ENCODE measurements around the gene PLXNA2. TPM values are rescaled to one million over a fixed set of nuclear protein-coding genes. Genes with fewer than 3 reads are reported as not detected.
A peak's percentile ranks its signal among the peaks of the same experiment; 100 is the strongest.

The PLXNA2 gene
- total RNA-seq, 1 donor from 2014 or later: 14.4 TPM

- no peak for DNase-seq
- ATAC-seq (ENCODE audit: poor library complexity): no peak
- intact Hi-C loops (cut with DNase I): no loop called here
Observed at GRCh38 chr1:208009706-208010444, 234.3 kb downstream of the PLXNA2 start.

GRCh38 chr1:208009303-208009702 lies 234.9 kb downstream of the PLXNA2 start:
- DNase-seq: no peak
- ATAC-seq (ENCODE audit: poor library complexity): no peak
- intact Hi-C loops (cut with DNase I): no loop called here

- DNase-seq: no peak
- intact Hi-C loops (cut with DNase I): no loop called here
- no peak for ATAC-seq (ENCODE audit: poor library complexity)
Observed at GRCh38 chr1:208008534-208008933, 235.7 kb downstream of the PLXNA2 start.

GRCh38 chr1:208007938-208008342 lies 236.2 kb downstream of the PLXNA2 start:
- ATAC-seq (ENCODE audit: poor library complexity): no peak
- DNase-seq: no peak
- intact Hi-C loops (cut with DNase I): no loop called here

- intact Hi-C loops (cut with DNase I): no loop called here
- DNase-seq (no peak), ATAC-seq (ENCODE audit: poor library complexity) (no peak)
Observed at GRCh38 chr1:208007319-208007937, 236.8 kb downstream of the PLXNA2 start.

- ATAC-seq (ENCODE audit: poor library complexity) (no peak), DNase-seq (no peak)
Observed at GRCh38 chr1:208006258-208006920, 237.8 kb downstream of the PLXNA2 start.

GRCh38 chr1:208004851-208005250 lies 239.3 kb downstream of the PLXNA2 start:
- ATAC-seq (ENCODE audit: poor library complexity) (no peak), DNase-seq (no peak)
- intact Hi-C loops (cut with DNase I): no loop called here

More at GRCh38 chr1:208006258-208006920, 237.8 kb downstream of the PLXNA2 start:
- intact Hi-C loops (cut with DNase I): no loop called here

GRCh38 chr1:208003241-208003640 lies 240.9 kb downstream of the PLXNA2 start:
- intact Hi-C loops (cut with DNase I): no loop called here
- no peak for DNase-seq
- no peak for ATAC-seq (ENCODE audit: poor library complexity)

- ATAC-seq (ENCODE audit: poor library complexity) (no peak), DNase-seq (no peak)
- intact Hi-C loops (cut with DNase I): no loop called here
Observed at GRCh38 chr1:208002672-208003071, 241.5 kb downstream of the PLXNA2 start.

GRCh38 chr1:208002078-208002477 lies 242.1 kb downstream of the PLXNA2 start:
- ATAC-seq (ENCODE audit: poor library complexity): no peak
- intact Hi-C loops (cut with DNase I): no loop called here
- DNase-seq: no peak

- ATAC-seq (ENCODE audit: poor library complexity) (no peak), DNase-seq (no peak)
- intact Hi-C loops (cut with DNase I): no loop called here
Observed at GRCh38 chr1:208000504-208000903, 243.7 kb downstream of the PLXNA2 start.

- no peak for DNase-seq
- intact Hi-C loops (cut with DNase I): no loop called here
- ATAC-seq (ENCODE audit: poor library complexity): no peak
Observed at GRCh38 chr1:207999972-208000371, 244.2 kb downstream of the PLXNA2 start.

GRCh38 chr1:207999274-207999915 lies 244.8 kb downstream of the PLXNA2 start:
- no peak for DNase-seq
- intact Hi-C loops (cut with DNase I): no loop called here

GRCh38 chr1:207998691-207999090 lies 245.5 kb downstream of the PLXNA2 start:
- no peak for DNase-seq
- intact Hi-C loops (cut with DNase I): no loop called here
- no peak for ATAC-seq (ENCODE audit: poor library complexity)

More at GRCh38 chr1:207999274-207999915, 244.8 kb downstream of the PLXNA2 start:
- ATAC-seq (ENCODE audit: poor library complexity): no peak

GRCh38 chr1:207997486-207998268 lies 246.5 kb downstream of the PLXNA2 start:
- intact Hi-C loops (cut with DNase I): no loop called here
- DNase-seq (peak; percentile 78), ATAC-seq (ENCODE audit: poor library complexity) (peak; percentile 93)

GRCh38 chr1:207996636-207997035 lies 247.5 kb downstream of the PLXNA2 start:
- ATAC-seq (ENCODE audit: poor library complexity) (no peak), DNase-seq (no peak)
- intact Hi-C loops (cut with DNase I): no loop called here

GRCh38 chr1:207995576-207995975 lies 248.6 kb downstream of the PLXNA2 start:
- no peak for ATAC-seq (ENCODE audit: poor library complexity)
- intact Hi-C loops (cut with DNase I): no loop called here
- no peak for DNase-seq

All from Right ventricle myocardium superior (tissue), 1 donor.